8988T (cell line): ENCODE data around the gene KCTD7.
"Not testable (repeated sequence)": the region's sequence is repeated elsewhere in the genome, so short reads cannot be mapped to it uniquely, and the experiment has no call there.

Experiments used
- DNase-seq: peaks from one replicate; pipeline ENCODE4 v3.0.0; 2011

The KCTD7 gene

GRCh38 chr7:66683770-66684123 lies 55.1 kb downstream of the KCTD7 start:
- no peak for DNase-seq

- DNase-seq, result not testable (repeated sequence)
These were observed 57.0 kb downstream of the KCTD7 start for GRCh38 chr7:66685663-66686062.

GRCh38 chr7:66687186-66687585 lies 58.5 kb downstream of the KCTD7 start:
- no peak for DNase-seq

- DNase-seq, result not testable (repeated sequence)
These were observed 59.0 kb downstream of the KCTD7 start for GRCh38 chr7:66687672-66688071.

GRCh38 chr7:66689081-66689480 lies 60.4 kb downstream of the KCTD7 start:
- no peak for DNase-seq

- no peak for DNase-seq
These were observed 64.7 kb downstream of the KCTD7 start for GRCh38 chr7:66693331-66693730.
